Measurements from ENCODE around the gene MORN1. TPM values are rescaled to one million over a fixed set of nuclear protein-coding genes. Genes with fewer than 3 reads are reported as not detected.

The MORN1 gene
- total RNA-seq, 2 experiments from 2014 or later: 5.3 to 6.5 TPM

DNA sequence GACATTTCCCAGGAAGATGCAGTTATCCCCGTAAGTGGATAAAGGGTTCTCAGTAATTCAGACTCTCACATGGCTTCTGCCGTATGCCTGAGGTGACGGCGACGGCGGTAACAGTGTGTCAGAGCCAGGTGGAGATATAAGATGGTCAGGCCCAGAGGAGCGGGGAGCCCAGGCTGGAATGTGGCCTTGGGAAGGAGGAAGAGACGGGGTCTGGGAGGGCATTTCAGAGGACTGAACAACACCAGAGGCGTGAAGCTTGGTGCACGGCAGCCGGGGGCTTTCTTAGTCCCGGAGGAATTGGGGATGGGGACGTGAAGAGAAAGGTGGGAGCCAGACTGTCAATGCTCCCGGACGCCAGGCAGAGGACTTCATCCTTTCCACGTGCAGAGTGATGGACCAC, 1.3 kb upstream of the MORN1 start:
- Mint-ChIP-seq H3K36me3 (ENCODE audit: low read depth) (peaks cover 54% of the 10 kb centered on the region), H3K4me1 (ENCODE audit: low read depth) (peaks cover 31% of the 10 kb centered on the region), H3K9me3 (no peaks in the 10 kb centered on the region), H3K4me3 (peak overlapping the region; percentile 95), H3K27me3 (no peaks in the 10 kb centered on the region), H3K27ac (peak overlapping the region; percentile 88)
- H3K4me1 ChIP-seq (ENCODE audit: insufficient read depth, low read length): peaks cover 45% of the 10 kb centered on the region
- ChIA-PET POLR2A (interaction anchor here (1.2 to 2.8 kb wide), 5 partner anchors 13 to 197 kb away, joined by 3 to 36 read pairs (median 5); partner anchors contain the start of gene FAAP20), CTCF (interaction anchor here (1.3 kb wide), 1 partner anchor 131 kb away, joined by 3 read pairs; no protein-coding TSS in a partner anchor)
- peaks cover 49% of the 10 kb centered on the region for H3K36me3 ChIP-seq (ENCODE audit: insufficient read depth, low read length)
- H3K27me3 ChIP-seq (ENCODE audit: control insufficient read depth in 1 of 2, insufficient read depth in 2 of 2, low read length in 2 of 2): no peaks in the 10 kb centered on the region
- DNase-seq (no peak), ATAC-seq (ENCODE audit: poor library complexity) (no peak)
- intact Hi-C loops (cut with DNase I, micrococcal nuclease): loop anchor here in 1 of 2 experiments (5.0 to 10.0 kb wide), 2 partner anchors 255 to 758 kb away; partner anchors contain the start of gene MMP23B
- peak overlapping the region; percentile 64 for H3K4me3 ChIP-seq (ENCODE audit: low read length)
- TF ChIP-seq, protein P1, sequence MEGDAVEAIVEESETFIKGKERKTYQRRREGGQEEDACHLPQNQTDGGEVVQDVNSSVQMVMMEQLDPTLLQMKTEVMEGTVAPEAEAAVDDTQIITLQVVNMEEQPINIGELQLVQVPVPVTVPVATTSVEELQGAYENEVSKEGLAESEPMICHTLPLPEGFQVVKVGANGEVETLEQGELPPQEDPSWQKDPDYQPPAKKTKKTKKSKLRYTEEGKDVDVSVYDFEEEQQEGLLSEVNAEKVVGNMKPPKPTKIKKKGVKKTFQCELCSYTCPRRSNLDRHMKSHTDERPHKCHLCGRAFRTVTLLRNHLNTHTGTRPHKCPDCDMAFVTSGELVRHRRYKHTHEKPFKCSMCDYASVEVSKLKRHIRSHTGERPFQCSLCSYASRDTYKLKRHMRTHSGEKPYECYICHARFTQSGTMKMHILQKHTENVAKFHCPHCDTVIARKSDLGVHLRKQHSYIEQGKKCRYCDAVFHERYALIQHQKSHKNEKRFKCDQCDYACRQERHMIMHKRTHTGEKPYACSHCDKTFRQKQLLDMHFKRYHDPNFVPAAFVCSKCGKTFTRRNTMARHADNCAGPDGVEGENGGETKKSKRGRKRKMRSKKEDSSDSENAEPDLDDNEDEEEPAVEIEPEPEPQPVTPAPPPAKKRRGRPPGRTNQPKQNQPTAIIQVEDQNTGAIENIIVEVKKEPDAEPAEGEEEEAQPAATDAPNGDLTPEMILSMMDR (IDR thresholded peaks at IDR 0.05): no peak
- peak overlapping the region in 1 of 2 donors; percentile 22 for H3K27ac ChIP-seq (ENCODE audit: low read depth in 1 of 2, low read length in 2 of 2)
- H3K9me3 ChIP-seq (ENCODE audit: control insufficient read depth in 1 of 2, insufficient read depth in 1 of 2, low read length in 2 of 2): no peaks in the 10 kb centered on the region

DNA sequence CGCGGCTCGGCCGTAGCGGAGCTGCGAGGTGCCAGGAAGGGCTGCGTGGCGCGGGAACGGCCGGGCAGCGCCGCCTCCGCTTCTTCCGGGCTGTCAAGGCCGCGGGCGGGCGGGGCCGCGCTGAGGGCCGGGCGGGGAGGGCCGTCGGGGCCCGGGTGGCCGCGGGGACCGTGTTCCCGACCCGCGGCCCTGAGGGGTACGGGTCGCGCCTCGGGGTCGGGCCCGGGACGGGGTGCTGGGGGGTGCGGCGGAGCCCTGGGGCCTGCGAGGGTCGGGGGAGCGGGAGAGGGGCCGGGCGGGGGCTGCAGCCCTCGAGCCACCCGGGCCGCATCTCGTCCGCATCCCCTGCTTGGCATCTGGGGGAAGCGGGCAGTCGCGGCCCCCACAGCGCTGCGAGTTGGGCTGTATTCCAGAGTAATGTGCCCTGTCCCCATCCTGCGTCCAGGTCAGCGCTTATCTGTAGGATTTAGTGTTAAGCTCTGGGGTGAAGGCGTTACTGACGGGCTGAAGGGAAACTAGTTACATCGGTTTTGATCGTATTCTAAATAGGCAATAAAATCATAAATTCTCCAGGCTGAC, 666 bp upstream of the MORN1 start:
- Histone ChIP-seq H3K36me3 (ENCODE audit: insufficient read depth, low read length) (peaks cover 42% of the 10 kb centered on the region), H3K4me3 (ENCODE audit: low read length) (peak overlapping the region; percentile 64), H3K9me3 (ENCODE audit: control insufficient read depth in 1 of 2, insufficient read depth in 1 of 2, low read length in 2 of 2) (no peaks in the 10 kb centered on the region), H3K27me3 (ENCODE audit: control insufficient read depth in 1 of 2, insufficient read depth in 2 of 2, low read length in 2 of 2) (no peaks in the 10 kb centered on the region), H3K27ac (ENCODE audit: low read depth in 1 of 2, low read length in 2 of 2) (peak overlapping the region in 1 of 2 donors; percentile 22), H3K4me1 (ENCODE audit: insufficient read depth, low read length) (peaks cover 45% of the 10 kb centered on the region)
- Mint-ChIP-seq H3K9me3 (no peaks in the 10 kb centered on the region), H3K4me1 (ENCODE audit: low read depth) (peaks cover 31% of the 10 kb centered on the region), H3K27ac (peak overlapping the region; percentile 88), H3K27me3 (no peaks in the 10 kb centered on the region), H3K4me3 (peak overlapping the region; percentile 95), H3K36me3 (ENCODE audit: low read depth) (peaks cover 48% of the 10 kb centered on the region)
- TF ChIP-seq, protein P1 (IDR thresholded peaks at IDR 0.05): no peak
- intact Hi-C loops (cut with DNase I, micrococcal nuclease): loop anchor here in 1 of 2 experiments (1.0 to 10.0 kb wide), 6 partner anchors 20 to 757 kb away; partner anchors contain the start of genes FAAP20, MMP23B, PANK4 and PEX10
- ATAC-seq (ENCODE audit: poor library complexity): no peak
- POLR2A ChIA-PET: interaction anchor here (0.8 to 2.8 kb wide), 28 partner anchors 10 to 259 kb away, joined by 3 to 36 read pairs (median 4); partner anchors contain the start of genes FAAP20, PANK4, PEX10 and PRXL2B
- no peak for DNase-seq
- CTCF ChIA-PET: interaction anchor here (1.0 to 1.4 kb wide), 6 partner anchors 10 to 197 kb away, joined by 3 to 13 read pairs (median 4); partner anchors contain the start of gene FAAP20

DNA sequence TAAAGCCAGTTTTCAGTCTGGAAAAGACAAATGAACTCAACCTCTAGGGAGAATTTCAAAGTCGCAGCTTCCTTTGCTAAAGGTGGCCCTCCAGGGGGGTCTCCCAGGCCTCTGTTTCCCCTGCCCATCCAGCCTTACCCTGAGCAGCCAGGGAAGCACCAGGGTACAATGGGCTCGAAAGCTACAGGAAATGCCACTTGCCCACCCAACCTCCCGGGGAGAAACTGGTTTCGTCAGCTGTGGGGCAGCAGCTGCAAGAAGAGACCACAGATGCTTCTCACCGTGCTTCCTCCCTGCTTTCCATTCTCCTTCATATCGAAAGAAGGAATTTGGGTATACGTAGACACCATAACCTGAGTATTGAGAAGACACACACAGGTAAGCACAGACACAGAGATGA, 1.7 kb downstream of the MORN1 start:
- no peaks in the 10 kb centered on the region for H3K9me3 ChIP-seq (ENCODE audit: control insufficient read depth in 1 of 2, insufficient read depth in 1 of 2, low read length in 2 of 2)
- POLR2A ChIA-PET: no interaction called here

More for the DNA sequence above, 1.7 kb downstream of the MORN1 start:
- H3K27ac ChIP-seq (ENCODE audit: low read depth in 1 of 2, low read length in 2 of 2): no peak overlapping the region
- H3K4me1 ChIP-seq (ENCODE audit: insufficient read depth, low read length): peaks cover 38% of the 10 kb centered on the region
- TF ChIP-seq, protein P1 (IDR thresholded peaks at IDR 0.05): no peak
- ATAC-seq (ENCODE audit: poor library complexity): no peak
- CTCF ChIA-PET: interaction anchor here (1.2 to 1.3 kb wide), 2 partner anchors 8 to 195 kb away, joined by 5 read pairs; partner anchors contain the start of gene FAAP20
- Mint-ChIP-seq H3K27me3 (no peaks in the 10 kb centered on the region), H3K4me3 (peak overlapping the region; percentile 79), H3K36me3 (ENCODE audit: low read depth) (peaks cover 27% of the 10 kb centered on the region), H3K4me1 (ENCODE audit: low read depth) (peaks cover 26% of the 10 kb centered on the region), H3K27ac (no peak overlapping the region), H3K9me3 (no peaks in the 10 kb centered on the region)
- H3K4me3 ChIP-seq (ENCODE audit: low read length): no peak overlapping the region
- DNase-seq: peak in 1 of 14 experiments; percentile 3
- intact Hi-C loops (cut with DNase I, micrococcal nuclease): loop anchor here (2.0 to 10.0 kb wide), 4 partner anchors 75 to 755 kb away; partner anchors contain the start of genes FAAP20 (in 1 of the 2) and MMP23B (in 1 of the 2)
- peaks cover 20% of the 10 kb centered on the region for H3K36me3 ChIP-seq (ENCODE audit: insufficient read depth, low read length)
- no peaks in the 10 kb centered on the region for H3K27me3 ChIP-seq (ENCODE audit: control insufficient read depth in 1 of 2, insufficient read depth in 2 of 2, low read length in 2 of 2)

Data from CD4-positive, alpha-beta T cell (primary cell).